HEK293T (cell line): ENCODE results near the gene MPIG6B.
"Not testable (repeated sequence)": the region's sequence is repeated elsewhere in the genome, so short reads cannot be mapped to it uniquely, and the experiment has no call there.

Experiments
- CTCF ChIA-PET: fragments of 350-600 bp; formaldehyde crosslinking; extraction: SDS; loops from one replicate; lab custom pipeline; 2021; ENCODE audit warnings: antibody characterized with exemption, inconsistent platforms; lab: Yijun Ruan, JAX
- POLR2A ChIA-PET: fragments of 350-600 bp; formaldehyde crosslinking; extraction: SDS; loops from one replicate; lab custom pipeline; 2020; ENCODE audit warnings: antibody characterized with exemption, inconsistent platforms; lab: Yijun Ruan, JAX
- DNase-seq: peaks from one replicate; pipeline ENCODE4 v3.0.0; 2012; ENCODE audit warnings: mixed read lengths; ENCODE audit errors: extremely low spot score
- ARNT ChIP-seq: fragments of 450-650 bp; IDR thresholded peaks from 2 replicates; pipeline ENCODE4 v1.6.1; 2017; ENCODE audit warnings: mild to moderate bottlenecking
- BHLHE40 ChIP-seq: fragments of 450-650 bp; IDR thresholded peaks from 2 replicates; pipeline ENCODE4 v1.6.1; 2016; ENCODE audit warnings: mild to moderate bottlenecking, moderate library complexity, borderline replicate concordance
- CTBP1 ChIP-seq: fragments of 450-650 bp; IDR thresholded peaks from 2 replicates; pipeline ENCODE4 v1.6.1; 2016; ENCODE audit warnings: borderline replicate concordance
- ELF4 ChIP-seq: fragments of 450-650 bp; IDR thresholded peaks from 2 replicates; pipeline ENCODE4 v1.6.1; 2017; ENCODE audit warnings: antibody characterized with exemption
- FOXA1 ChIP-seq: fragments of 450-650 bp; IDR thresholded peaks from 2 replicates; pipeline ENCODE4 v1.6.1; 2016; ENCODE audit warnings: mild to moderate bottlenecking
- FOXK2 ChIP-seq: fragments of 450-650 bp; IDR thresholded peaks from 2 replicates; pipeline ENCODE4 v1.6.1; 2016; ENCODE audit warnings: mild to moderate bottlenecking
- FOXM1 ChIP-seq: fragments of 450-650 bp; IDR thresholded peaks from 2 replicates; pipeline ENCODE4 v1.6.1; 2017; ENCODE audit warnings: mild to moderate bottlenecking, borderline replicate concordance
- HDGF ChIP-seq: fragments of 450-650 bp; IDR thresholded peaks from 2 replicates; pipeline ENCODE4 v1.6.1; 2017; ENCODE audit warnings: antibody characterized with exemption, borderline replicate concordance
- LEF1 ChIP-seq: fragments of 450-650 bp; IDR thresholded peaks from 2 replicates; pipeline ENCODE4 v1.6.1; 2017; ENCODE audit warnings: mild to moderate bottlenecking, borderline replicate concordance
- NFRKB ChIP-seq: fragments of 450-650 bp; IDR thresholded peaks from 2 replicates; pipeline ENCODE4 v1.6.1; 2016; ENCODE audit warnings: mild to moderate bottlenecking, moderate library complexity
- PKNOX1 ChIP-seq: fragments of 450-650 bp; IDR thresholded peaks from 2 replicates; pipeline ENCODE4 v1.6.1; 2016
- SP1 ChIP-seq: fragments of 450-650 bp; IDR thresholded peaks from 2 replicates; pipeline ENCODE4 v1.6.1; 2017
- SUZ12 ChIP-seq: fragments of 450-650 bp; IDR thresholded peaks from 2 replicates; pipeline ENCODE4 v1.6.1; 2016; ENCODE audit warnings: mild to moderate bottlenecking
- TARDBP ChIP-seq: fragments of 450-650 bp; IDR thresholded peaks from 2 replicates; pipeline ENCODE4 v1.6.1; 2016
- ZNF384 ChIP-seq: fragments of 450-650 bp; IDR thresholded peaks from 2 replicates; pipeline ENCODE4 v1.6.1; 2016

Gene MPIG6B

DNA sequence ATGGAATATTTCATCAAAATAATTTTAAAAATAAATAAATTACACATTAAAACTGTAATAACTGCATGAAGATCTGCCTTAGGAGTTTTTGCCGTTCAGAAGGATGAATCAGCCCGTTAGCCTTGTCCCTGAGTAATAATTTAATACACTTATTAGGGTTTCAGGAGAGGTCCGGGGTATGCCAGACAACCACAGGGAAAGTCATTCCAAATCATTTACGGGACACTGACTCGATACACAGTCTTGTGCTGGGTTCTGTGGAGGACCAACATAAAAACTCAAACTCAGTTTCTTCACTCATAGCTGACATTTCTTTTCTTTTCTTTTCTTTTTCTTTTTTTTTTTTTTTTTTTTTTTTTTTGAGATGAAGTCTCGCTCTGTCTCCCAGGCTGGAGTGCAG is 17.2 kb upstream of the MPIG6B start:
- DNase-seq, result no peak
- POLR2A ChIA-PET, result interaction anchor here (0.9 kb wide), 2 partner anchors 9 to 29 kb away, joined by 3 read pairs; partner anchors contain the start of gene LY6G6D
- TF ChIP-seq FOXK2, result no peak
- no peak for TF ChIP-seq ELF4
- no peak for TF ChIP-seq SUZ12
- TF ChIP-seq CTBP1, result no peak
- no peak for TF ChIP-seq FOXA1
- TF ChIP-seq PKNOX1, result no peak
- TF ChIP-seq BHLHE40, result no peak
- TF ChIP-seq LEF1, result no peak
- no peak for TF ChIP-seq ZNF384
- CTCF ChIA-PET, result no interaction called here

DNA sequence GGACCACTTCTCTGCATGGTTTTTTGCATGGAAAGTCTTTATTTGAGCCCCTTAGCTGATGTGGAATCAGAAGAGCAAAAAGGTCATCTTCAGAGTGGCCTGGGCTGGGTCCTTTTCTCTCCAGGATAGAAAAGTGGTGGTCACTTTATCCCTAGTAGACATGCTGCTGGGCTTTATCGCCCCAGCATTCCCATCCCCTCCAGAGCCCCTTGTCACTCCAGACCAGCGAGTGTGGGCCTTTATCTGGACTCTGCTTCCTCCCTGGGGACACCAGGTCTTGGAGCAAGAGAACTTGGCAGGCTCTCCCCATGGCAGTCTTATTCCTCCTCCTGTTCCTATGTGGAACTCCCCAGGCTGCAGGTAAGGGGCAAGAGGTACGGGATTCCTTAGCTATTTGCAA is 16.6 kb upstream of the MPIG6B start, which contains the start of gene LY6G6F:
Gene LY6G6F (plus strand): TSS at position 268 of the 400 bp plus-strand sequence. CDS start 41 bp downstream, at position 309.
- ChIA-PET CTCF (no interaction called here), POLR2A (interaction anchor here (0.7 to 0.9 kb wide), 3 partner anchors 8 to 29 kb away, joined by 3 read pairs; partner anchors contain the start of gene LY6G6D)
- no peak for TF ChIP-seq SUZ12
- no peak for TF ChIP-seq CTBP1
- no peak for TF ChIP-seq ARNT
- no peak for TF ChIP-seq FOXM1
- no peak for TF ChIP-seq HDGF
- no peak for TF ChIP-seq FOXA1
- no peak for TF ChIP-seq FOXK2

GRCh38 chr6:31707701-31708100 is 15.5 kb upstream of the MPIG6B start:
- TF ChIP-seq SP1 (no peak), FOXK2 (no peak), FOXM1 (no peak), BHLHE40 (no peak), FOXA1 (no peak)
- DNase-seq, result no peak
- POLR2A ChIA-PET, result no interaction called here
- CTCF ChIA-PET, result no interaction called here

More for the DNA sequence above, 16.6 kb upstream of the MPIG6B start, which contains the start of gene LY6G6F:
- DNase-seq, result no peak

DNA sequence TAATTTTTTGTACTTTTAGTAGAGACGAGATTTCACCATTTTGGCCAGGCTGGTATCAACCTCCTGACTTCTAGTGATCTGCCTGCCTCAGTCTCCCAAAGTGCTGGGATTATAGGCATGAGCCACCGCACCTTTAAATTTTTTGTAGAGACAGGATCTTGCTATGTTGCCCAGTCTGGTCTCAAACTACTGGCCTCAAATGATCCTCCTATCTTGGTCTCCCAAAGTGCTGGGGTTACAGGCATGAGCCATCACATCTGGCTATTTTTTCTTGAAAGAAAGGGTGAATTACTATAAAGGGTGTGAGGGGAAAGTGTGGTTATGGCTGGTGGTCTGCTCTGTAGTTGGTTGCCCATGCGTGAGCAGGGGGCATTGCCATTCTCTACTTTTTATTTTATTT is 14.9 kb upstream of the MPIG6B start:
- POLR2A ChIA-PET, result no interaction called here
- no peak for TF ChIP-seq ZNF384
- no peak for TF ChIP-seq LEF1
- no peak for TF ChIP-seq PKNOX1
- TF ChIP-seq BHLHE40, result no peak
- TF ChIP-seq TARDBP, result no peak
- no peak for TF ChIP-seq FOXA1
- DNase-seq, result no peak
- CTCF ChIA-PET, result no interaction called here

DNA sequence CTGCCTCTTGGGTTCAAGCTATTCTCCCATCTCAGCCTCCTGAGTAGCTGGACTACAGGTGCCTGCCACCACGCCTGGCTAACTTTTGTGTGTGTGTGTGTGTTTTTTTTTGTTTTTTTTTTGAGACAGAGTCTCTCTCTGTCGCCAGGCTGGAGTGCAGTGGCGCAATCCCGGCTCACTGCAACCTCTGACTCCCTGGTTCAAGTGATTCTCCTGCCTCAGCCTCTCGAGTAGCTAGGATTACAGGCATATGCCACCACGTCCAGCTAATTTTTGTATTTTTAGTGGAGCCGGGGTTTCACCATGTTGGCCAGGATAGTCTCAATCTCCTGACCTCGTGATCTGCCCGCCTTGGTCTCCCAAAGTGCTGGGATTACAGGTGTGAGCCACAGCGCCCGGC is 14.0 kb upstream of the MPIG6B start:
- POLR2A ChIA-PET, DNase-seq: not testable (repeated sequence)
- CTCF ChIA-PET, result interaction anchor here (0.7 kb wide), 1 partner anchor 133 kb away, joined by 3 read pairs; no protein-coding TSS in a partner anchor

DNA sequence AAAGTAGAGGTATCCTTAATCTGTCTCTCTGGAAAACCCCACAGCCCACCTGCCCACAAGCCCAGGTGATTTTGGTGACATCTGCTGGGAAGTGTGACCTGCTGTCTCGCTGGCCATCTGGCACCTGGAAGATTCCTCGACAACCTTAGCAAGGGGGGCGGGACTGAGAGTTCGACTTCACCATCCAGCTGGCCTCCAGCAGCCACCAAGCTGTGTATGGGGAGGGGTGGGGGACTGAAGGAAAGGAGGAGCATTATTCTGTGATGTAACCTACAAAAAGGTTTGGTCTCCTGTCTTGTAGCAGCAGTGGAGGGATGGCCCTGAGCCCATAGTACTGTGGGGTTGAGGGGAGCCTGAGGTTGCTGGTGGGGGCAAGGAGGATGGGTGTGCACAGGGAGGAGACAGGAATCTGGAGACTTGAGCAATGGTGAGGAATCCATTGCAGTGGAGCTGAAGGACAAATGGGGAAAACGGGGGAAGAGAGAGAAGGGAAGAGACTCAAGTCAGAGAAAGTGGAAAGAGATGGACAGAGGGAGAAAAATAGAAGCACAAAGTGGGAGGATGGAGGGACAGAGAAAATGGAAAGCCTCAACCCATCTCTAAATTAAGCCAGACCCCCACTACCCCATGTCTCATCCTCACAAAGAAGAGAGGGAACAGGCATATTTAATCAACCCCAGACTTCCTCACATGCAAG is 12.5 kb upstream of the MPIG6B start:
- no peak for TF ChIP-seq FOXK2
- TF ChIP-seq SUZ12, result no peak
- TF ChIP-seq LEF1, result no peak
- TF ChIP-seq FOXA1, result no peak
- TF ChIP-seq PKNOX1, result no peak
- no peak for TF ChIP-seq NFRKB
- POLR2A ChIA-PET, result interaction anchor here (0.9 to 5.2 kb wide), 3 partner anchors 7 to 104 kb away, joined by 3 to 43 read pairs (median 4); partner anchors contain the start of genes ABHD16A, DDAH2, HSPA1A and HSPA1L
- CTCF ChIA-PET, result interaction anchor here (0.7 kb wide), 1 partner anchor 169 kb away, joined by 4 read pairs; no protein-coding TSS in a partner anchor
- DNase-seq, result no peak

GRCh38 chr6:31711233-31711632 is 11.9 kb upstream of the MPIG6B start:
- ChIA-PET POLR2A (interaction anchor here (0.9 to 5.2 kb wide), 4 partner anchors 8 to 104 kb away, joined by 3 to 43 read pairs (median 5); partner anchors contain the start of genes ABHD16A, DDAH2, HSPA1A and HSPA1L), CTCF (interaction anchor here (0.7 to 0.8 kb wide), 2 partner anchors 119 to 170 kb away, joined by 3 to 4 read pairs; no protein-coding TSS in a partner anchor)
- no peak for DNase-seq
- TF ChIP-seq SUZ12 (no peak), FOXM1 (no peak)
